ENCODE measurements around the gene CACHD1. TPM values are rescaled to one million over a fixed set of nuclear protein-coding genes. Genes with fewer than 3 reads are reported as not detected.

Gene CACHD1
- total and polyA plus RNA-seq, 12 donors = 0.87 to 4.2 (median 2.4) TPM

GRCh38 chr1:64517640-64518039, 47.7 kb downstream of the CACHD1 start:
- peaks cover 0 to 70% (median 49%) of the 10 kb centered on the region in 9 donors for H3K4me1 ChIP-seq
- no peaks in the 10 kb centered on the region for H3K27me3 ChIP-seq
- H3K27ac ChIP-seq = no peak overlapping the region
- ATAC-seq = no peak
- intact Hi-C loops (cut with DNase I) = no loop called here
- no peak overlapping the region for H3K4me3 ChIP-seq
- WGBS, 2 donors = 98% methylated on average over 2 of the region's 2 CpGs
- H3K36me3 ChIP-seq = no peaks in the 10 kb centered on the region
- no peak for DNase-seq
- no peak for TF ChIP-seq CTCF (IDR thresholded peaks at IDR 0.05)
- H3K9me3 ChIP-seq = no peaks in the 10 kb centered on the region

- TF ChIP-seq CTCF (IDR thresholded peaks at IDR 0.05) = no peak
- 63 to 81% methylated on average over 1 of the region's 1 CpG for WGBS, 2 donors
- ATAC-seq (no peak), DNase-seq (no peak)
- Histone ChIP-seq H3K27me3 (no peaks in the 10 kb centered on the region), H3K4me3 (no peak overlapping the region), H3K4me1 (peaks cover 0 to 59% (median 40%) of the 10 kb centered on the region in 9 donors), H3K9me3 (no peaks in the 10 kb centered on the region), H3K36me3 (no peaks in the 10 kb centered on the region), H3K27ac (no peak overlapping the region)
- intact Hi-C loops (cut with DNase I) = no loop called here
Measured at GRCh38 chr1:64518692-64519481, 49.0 kb downstream of the CACHD1 start.

GRCh38 chr1:64519901-64520300, 50.0 kb downstream of the CACHD1 start:
- 32% methylated on average over 3 of the region's 3 CpGs for WGBS, 2 donors
- no peaks in the 10 kb centered on the region for H3K27me3 ChIP-seq
- H3K36me3 ChIP-seq = no peaks in the 10 kb centered on the region
- DNase-seq (no peak), ATAC-seq (peak in 4 of 8 donors; percentile 13 to 66 (median 46))
- H3K27ac ChIP-seq = no peak overlapping the region
- no peak for TF ChIP-seq CTCF (IDR thresholded peaks at IDR 0.05)
- intact Hi-C loops (cut with DNase I) = no loop called here
- H3K9me3 ChIP-seq = no peaks in the 10 kb centered on the region
- peaks cover 0 to 50% (median 31%) of the 10 kb centered on the region in 9 donors for H3K4me1 ChIP-seq
- no peak overlapping the region for H3K4me3 ChIP-seq

DNA sequence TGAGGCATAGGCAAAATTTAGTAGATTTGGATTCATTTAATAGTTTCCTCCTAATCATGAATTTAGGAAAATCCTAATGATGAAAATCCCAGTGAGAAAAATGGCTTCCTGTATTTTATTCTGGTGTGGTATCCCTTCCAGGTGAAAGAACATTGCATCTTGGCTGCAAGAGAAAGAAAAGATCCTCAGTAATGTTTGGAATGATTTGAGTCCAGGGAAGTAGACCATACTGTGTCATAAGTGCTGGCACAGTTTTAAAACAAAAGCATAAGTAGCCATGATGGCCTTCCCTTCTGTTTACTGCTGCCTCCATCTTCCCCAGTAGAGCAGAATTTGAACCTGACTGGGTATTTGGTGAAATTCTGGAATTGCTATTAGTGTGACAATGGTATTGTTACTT, 52.8 kb downstream of the CACHD1 start:
- Histone ChIP-seq H3K9me3 (no peaks in the 10 kb centered on the region), H3K4me1 (peaks cover 0 to 37% (median 26%) of the 10 kb centered on the region in 9 donors), H3K4me3 (no peak overlapping the region), H3K27me3 (no peaks in the 10 kb centered on the region), H3K36me3 (no peaks in the 10 kb centered on the region), H3K27ac (no peak overlapping the region)
- ATAC-seq = no peak
- TF ChIP-seq CTCF (IDR thresholded peaks at IDR 0.05) = no peak
- intact Hi-C loops (cut with DNase I) = no loop called here
- no peak for DNase-seq
